C4-2B (cell line): ENCODE data around the gene SIL1.

Experiments
- CTCF ChIP-seq: fragments of 450-650 bp; conservative IDR thresholded peaks from 2 replicates; pipeline ENCODE4 v1.5.1; 2017; ENCODE audit warnings: mild to moderate bottlenecking
- ZFX ChIP-seq: fragments of 450-650 bp; IDR thresholded peaks from 2 replicates; pipeline ENCODE4 v1.6.1; 2017

GRCh38 chr5:138926257-138926656 lies 271.9 kb downstream of the SIL1 start:
- TF ChIP-seq CTCF = no peak
- TF ChIP-seq ZFX = no peak
